SK-N-SH (cell line): ENCODE results near the gene SPATA3. TPM values are rescaled to one million over a fixed set of nuclear protein-coding genes. Genes with fewer than 3 reads are reported as not detected.

Experiments used
- CTCF ChIA-PET: fragments of 300-600, 350-600 bp; formaldehyde crosslinking; extraction: SDS; loops from one replicate; lab custom pipeline; 2021; lab: Yijun Ruan, JAX
- POLR2A ChIA-PET: fragments of 350-600 bp; sonication (Branson Sonifier 250); formaldehyde crosslinking; extraction: SDS; loops from one replicate; lab custom pipeline; 2020; ENCODE audit warnings: antibody characterized with exemption, inconsistent platforms; lab: Yijun Ruan, JAX
- DNase-seq: peaks from one replicate; pipeline ENCODE4 v3.0.0; 2012
- H2AFZ ChIP-seq: fragments of 200-600 bp; sonication (generic); 2 replicates; pipeline ENCODE4 v1.8.1; 2016; ENCODE audit warnings: antibody characterized with exemption, mild to moderate bottlenecking, low read depth
- H3F3A ChIP-seq: fragments of 200-600 bp; sonication (generic); replicated peaks from 2 replicates; pipeline ENCODE3; 2016; ENCODE audit warnings: antibody characterized with exemption, mild to moderate bottlenecking; ENCODE audit not compliant: insufficient read depth
- H3K27ac ChIP-seq, 2 experiments: fragments of 200-500 bp in 1 of 2; fragments of 200-600 bp in 1 of 2; sonication (Bioruptor generic) in 1 of 2; sonication (generic), shearing (Covaris generic) in 1 of 2; 2 replicates each; pipeline versions ENCODE4 v1.5.1 to v1.6.1; 2014 to 2016; ENCODE audit warnings: low read depth in 2 of 2, inconsistent platforms in 1 of 2, low read length in 1 of 2, mild to moderate bottlenecking in 1 of 2, mixed read lengths in 1 of 2
- H3K27me3 ChIP-seq: fragments of 200-600 bp; sonication (generic), shearing (Covaris generic); 2 replicates; pipeline ENCODE4 v1.6.1; 2016; ENCODE audit warnings: mixed run types; ENCODE audit not compliant: insufficient read depth
- H3K36me3 ChIP-seq, 2 experiments: fragments of 200-500 bp in 1 of 2; fragments of 200-600 bp in 1 of 2; sonication (Bioruptor generic) in 1 of 2; sonication (generic) in 1 of 2; replicated peaks in 1 of 2; 2 replicates each; pipeline versions ENCODE3 to v1.5.1; 2014 to 2016; ENCODE audit warnings: low read length in 1 of 2, mild to moderate bottlenecking in 1 of 2; ENCODE audit not compliant: insufficient read depth in 2 of 2, control insufficient read depth in 1 of 2
- H3K4me1 ChIP-seq, 2 experiments: fragments of 200-500 bp in 1 of 2; fragments of 200-600 bp in 1 of 2; sonication (Bioruptor generic) in 1 of 2; sonication (generic), shearing (Covaris generic) in 1 of 2; 2 replicates each; pipeline versions ENCODE4 v1.5.1 to v1.6.1; 2014 to 2016; ENCODE audit warnings: low read depth in 1 of 2, low read length in 1 of 2, mixed run types in 1 of 2; ENCODE audit not compliant: insufficient read depth in 2 of 2, control insufficient read depth in 1 of 2
- H3K4me2 ChIP-seq: fragments of 200-600 bp; sonication (generic), shearing (Covaris generic); 2 replicates; pipeline ENCODE4 v1.6.1; 2017; ENCODE audit warnings: mixed run types
- H3K4me3 ChIP-seq, 2 experiments: fragments of 200-500 bp in 1 of 2; fragments of 200-600 bp in 1 of 2; sonication (Bioruptor generic) in 1 of 2; sonication (generic), shearing (Covaris generic) in 1 of 2; 2 replicates each; pipeline versions ENCODE4 v1.5.1 to v1.8.1; 2014 to 2016; ENCODE audit warnings: low read depth in 2 of 2, inconsistent platforms in 1 of 2, low read length in 1 of 2, mild to moderate bottlenecking in 1 of 2, mixed read lengths in 1 of 2, moderate library complexity in 1 of 2
- H3K79me2 ChIP-seq: fragments of 200-600 bp; sonication (generic); 2 replicates; pipeline ENCODE4 v1.8.1; 2017; ENCODE audit warnings: mild to moderate bottlenecking; ENCODE audit not compliant: insufficient read depth
- H3K9ac ChIP-seq: fragments of 200-600 bp; sonication (generic); 2 replicates; pipeline ENCODE4 v1.6.1; 2017; ENCODE audit warnings: mixed run types
- H3K9me2 ChIP-seq: fragments of 200-600 bp; sonication (generic); 2 replicates; pipeline ENCODE4 v1.6.1; 2017; ENCODE audit warnings: mixed run types
- H3K9me3 ChIP-seq: fragments of 200-600 bp; sonication (generic); 2 replicates; pipeline ENCODE4 v1.6.1; 2017; ENCODE audit warnings: mixed run types, mild to moderate bottlenecking, moderate library complexity
- H4K20me1 ChIP-seq: fragments of 200-600 bp; sonication (generic); 2 replicates; pipeline ENCODE4 v1.6.1; 2017; ENCODE audit warnings: mild to moderate bottlenecking, mixed run types; ENCODE audit not compliant: insufficient read depth
- CHD2 ChIP-seq: fragments of 150-350 bp; IDR thresholded peaks from 2 replicates; pipeline ENCODE4 v1.6.1; 2018; ENCODE audit warnings: low read length; ENCODE audit not compliant: partially characterized antibody
- ELF1 ChIP-seq: IDR thresholded peaks from 2 replicates; pipeline ENCODE4 v1.4.0; 2012
- FOXJ3 ChIP-seq: sonication (generic); formaldehyde crosslinking; IDR thresholded peaks from 2 replicates; pipeline ENCODE4 v1.5.1; 2020; ENCODE audit warnings: mild to moderate bottlenecking, missing genetic modification reagents
- GATA2 ChIP-seq: sonication (generic); formaldehyde crosslinking; IDR thresholded peaks from 2 replicates; pipeline ENCODE4 v1.5.0; 2020; ENCODE audit warnings: mild to moderate bottlenecking, missing genetic modification reagents
- JUND ChIP-seq: IDR thresholded peaks from 2 replicates; pipeline ENCODE4 v1.4.0; 2012
- POLR2AphosphoS5 ChIP-seq: IDR thresholded peaks from 2 replicates; pipeline ENCODE4 v1.6.1; 2012; ENCODE audit warnings: low read depth, low read length
- RCOR1 ChIP-seq: fragments of 150-350 bp; IDR thresholded peaks from 2 replicates; pipeline ENCODE4 v1.6.1; 2017; ENCODE audit warnings: antibody characterized with exemption, low read length
- RXRA ChIP-seq: IDR thresholded peaks from 2 replicates; pipeline ENCODE4 v1.4.0; 2012; ENCODE audit warnings: low read depth, mild to moderate bottlenecking, borderline replicate concordance
- SMC3 ChIP-seq: IDR thresholded peaks from 2 replicates; pipeline ENCODE4 v1.6.1; 2012; ENCODE audit warnings: low read depth, low read length, improper control_type of control experiment
- TCF12 ChIP-seq: IDR thresholded peaks from 2 replicates; pipeline ENCODE4 v1.4.0; 2012
- TEAD4 ChIP-seq: IDR thresholded peaks from 2 replicates; pipeline ENCODE4 v1.4.0; 2012; ENCODE audit warnings: mild to moderate bottlenecking, borderline replicate concordance; ENCODE audit not compliant: insufficient read depth
- YY1 ChIP-seq: IDR thresholded peaks from 2 replicates; pipeline ENCODE4 v1.4.0; 2012; ENCODE audit warnings: low read depth, mild to moderate bottlenecking
- WGBS: methylation state at CpG from one replicate; pipeline ENCODE4 v1.1.6; 2017; ENCODE audit warnings: low lambda C conversion rate; 5-methylcytosine and 5-hydroxymethylcytosine counted together
- polyA plus RNA-seq, 3 experiments: library from polyadenylated mRNA; depleted of rRNA; stranded (reverse); fragments of >200 nt; gene quantifications; 2 replicates each; pipeline ENCODE4 v1.2.3, GENCODE V29; 2012
- TF ChIP-seq, protein P1 (sequence below): fragments of 150-350 bp; IDR thresholded peaks from 2 replicates; pipeline ENCODE4 v1.6.1; 2017; ENCODE audit warnings: antibody characterized with exemption, low read length, low read depth, borderline replicate concordance
- TF ChIP-seq, protein P2 (sequence below): fragments of 150-350 bp; IDR thresholded peaks from 2 replicates; pipeline ENCODE4 v1.6.1; 2016; ENCODE audit warnings: mild to moderate bottlenecking, low read depth, low read length
- TF ChIP-seq, protein P3 (sequence below): IDR thresholded peaks from 2 replicates; pipeline ENCODE4 v1.6.1; 2012; ENCODE audit warnings: mild to moderate bottlenecking, low read depth, low read length, moderate library complexity
- TF ChIP-seq, protein P4 (sequence below): IDR thresholded peaks from 2 replicates; pipeline ENCODE4; 2012

Gene SPATA3
- polyA plus RNA-seq, 1 of the 3 experiments (the other 2 are of a cell fraction), result not detected

DNA sequence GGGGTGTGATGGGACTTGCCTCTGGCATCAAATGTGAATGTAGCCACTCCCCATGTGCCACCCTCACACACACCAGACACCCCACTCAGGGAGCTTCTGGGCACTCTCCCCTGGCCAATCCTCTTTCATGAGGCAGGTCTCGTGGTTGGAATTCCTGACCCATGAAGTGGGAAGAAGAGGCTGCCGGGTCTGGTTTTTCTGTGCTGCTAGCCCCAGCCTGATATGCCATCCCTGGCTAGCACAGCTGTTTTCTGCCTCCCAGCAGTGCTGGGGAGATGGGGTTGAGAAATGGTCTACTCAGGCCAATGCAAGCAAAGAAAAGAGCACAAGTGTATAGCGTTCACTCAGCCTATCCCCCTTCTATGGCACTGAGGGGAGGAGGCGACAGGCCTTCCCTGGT lies 40.2 kb downstream of the SPATA3 start:
- Histone ChIP-seq H3K4me3 (no peak overlapping the region), H2AFZ (no peak overlapping the region), H3K9me2 (no peaks in the 10 kb centered on the region), H3K4me2 (no peak overlapping the region), H3K9ac (no peak overlapping the region), H3K4me1 (peaks cover 0 to 6% of the 10 kb centered on the region in 2 experiments; a peak in 1 of 4 replicates), H3F3A (no peaks in the 10 kb centered on the region), H3K79me2 (no peaks in the 10 kb centered on the region), H3K27me3 (peaks cover 39% of the 10 kb centered on the region), H4K20me1 (no peaks in the 10 kb centered on the region), H3K36me3 (no peaks in the 10 kb centered on the region), H3K9me3 (no peaks in the 10 kb centered on the region), H3K27ac (no peak overlapping the region)
- TF ChIP-seq FOXJ3 (CRISPR knock-in tag) (no peak), RXRA (no peak), TEAD4 (no peak), YY1 (no peak), ELF1 (no peak), TCF12 (no peak), POLR2AphosphoS5 (no peak), GATA2 (CRISPR knock-in tag) (no peak), SMC3 (no peak), JUND (no peak), CHD2 (no peak), RCOR1 (no peak)
- TF ChIP-seq, protein P1, sequence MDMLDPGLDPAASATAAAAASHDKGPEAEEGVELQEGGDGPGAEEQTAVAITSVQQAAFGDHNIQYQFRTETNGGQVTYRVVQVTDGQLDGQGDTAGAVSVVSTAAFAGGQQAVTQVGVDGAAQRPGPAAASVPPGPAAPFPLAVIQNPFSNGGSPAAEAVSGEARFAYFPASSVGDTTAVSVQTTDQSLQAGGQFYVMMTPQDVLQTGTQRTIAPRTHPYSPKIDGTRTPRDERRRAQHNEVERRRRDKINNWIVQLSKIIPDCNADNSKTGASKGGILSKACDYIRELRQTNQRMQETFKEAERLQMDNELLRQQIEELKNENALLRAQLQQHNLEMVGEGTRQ, result no peak
- TF ChIP-seq, protein P2, sequence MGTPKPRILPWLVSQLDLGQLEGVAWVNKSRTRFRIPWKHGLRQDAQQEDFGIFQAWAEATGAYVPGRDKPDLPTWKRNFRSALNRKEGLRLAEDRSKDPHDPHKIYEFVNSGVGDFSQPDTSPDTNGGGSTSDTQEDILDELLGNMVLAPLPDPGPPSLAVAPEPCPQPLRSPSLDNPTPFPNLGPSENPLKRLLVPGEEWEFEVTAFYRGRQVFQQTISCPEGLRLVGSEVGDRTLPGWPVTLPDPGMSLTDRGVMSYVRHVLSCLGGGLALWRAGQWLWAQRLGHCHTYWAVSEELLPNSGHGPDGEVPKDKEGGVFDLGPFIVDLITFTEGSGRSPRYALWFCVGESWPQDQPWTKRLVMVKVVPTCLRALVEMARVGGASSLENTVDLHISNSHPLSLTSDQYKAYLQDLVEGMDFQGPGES, result no peak
- TF ChIP-seq, protein P3, sequence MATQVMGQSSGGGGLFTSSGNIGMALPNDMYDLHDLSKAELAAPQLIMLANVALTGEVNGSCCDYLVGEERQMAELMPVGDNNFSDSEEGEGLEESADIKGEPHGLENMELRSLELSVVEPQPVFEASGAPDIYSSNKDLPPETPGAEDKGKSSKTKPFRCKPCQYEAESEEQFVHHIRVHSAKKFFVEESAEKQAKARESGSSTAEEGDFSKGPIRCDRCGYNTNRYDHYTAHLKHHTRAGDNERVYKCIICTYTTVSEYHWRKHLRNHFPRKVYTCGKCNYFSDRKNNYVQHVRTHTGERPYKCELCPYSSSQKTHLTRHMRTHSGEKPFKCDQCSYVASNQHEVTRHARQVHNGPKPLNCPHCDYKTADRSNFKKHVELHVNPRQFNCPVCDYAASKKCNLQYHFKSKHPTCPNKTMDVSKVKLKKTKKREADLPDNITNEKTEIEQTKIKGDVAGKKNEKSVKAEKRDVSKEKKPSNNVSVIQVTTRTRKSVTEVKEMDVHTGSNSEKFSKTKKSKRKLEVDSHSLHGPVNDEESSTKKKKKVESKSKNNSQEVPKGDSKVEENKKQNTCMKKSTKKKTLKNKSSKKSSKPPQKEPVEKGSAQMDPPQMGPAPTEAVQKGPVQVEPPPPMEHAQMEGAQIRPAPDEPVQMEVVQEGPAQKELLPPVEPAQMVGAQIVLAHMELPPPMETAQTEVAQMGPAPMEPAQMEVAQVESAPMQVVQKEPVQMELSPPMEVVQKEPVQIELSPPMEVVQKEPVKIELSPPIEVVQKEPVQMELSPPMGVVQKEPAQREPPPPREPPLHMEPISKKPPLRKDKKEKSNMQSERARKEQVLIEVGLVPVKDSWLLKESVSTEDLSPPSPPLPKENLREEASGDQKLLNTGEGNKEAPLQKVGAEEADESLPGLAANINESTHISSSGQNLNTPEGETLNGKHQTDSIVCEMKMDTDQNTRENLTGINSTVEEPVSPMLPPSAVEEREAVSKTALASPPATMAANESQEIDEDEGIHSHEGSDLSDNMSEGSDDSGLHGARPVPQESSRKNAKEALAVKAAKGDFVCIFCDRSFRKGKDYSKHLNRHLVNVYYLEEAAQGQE, result no peak
- TF ChIP-seq, protein P4, sequence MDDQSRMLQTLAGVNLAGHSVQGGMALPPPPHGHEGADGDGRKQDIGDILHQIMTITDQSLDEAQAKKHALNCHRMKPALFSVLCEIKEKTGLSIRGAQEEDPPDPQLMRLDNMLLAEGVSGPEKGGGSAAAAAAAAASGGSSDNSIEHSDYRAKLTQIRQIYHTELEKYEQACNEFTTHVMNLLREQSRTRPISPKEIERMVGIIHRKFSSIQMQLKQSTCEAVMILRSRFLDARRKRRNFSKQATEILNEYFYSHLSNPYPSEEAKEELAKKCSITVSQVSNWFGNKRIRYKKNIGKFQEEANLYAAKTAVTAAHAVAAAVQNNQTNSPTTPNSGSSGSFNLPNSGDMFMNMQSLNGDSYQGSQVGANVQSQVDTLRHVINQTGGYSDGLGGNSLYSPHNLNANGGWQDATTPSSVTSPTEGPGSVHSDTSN, result no peak
- no peak for DNase-seq
- CTCF ChIA-PET, result interaction anchor here (0.8 to 1.5 kb wide), 3 partner anchors 14 to 212 kb away, joined by 3 read pairs; no protein-coding TSS in a partner anchor
- 55% methylated on average over 3 of the region's 4 CpGs for WGBS
- POLR2A ChIA-PET, result no interaction called here
